ENCODE results near the gene ATP5PO.
A peak's percentile ranks its signal among the peaks of the same experiment; 100 is the strongest.
"Not testable (repeated sequence)": the region's sequence is repeated elsewhere in the genome, so short reads cannot be mapped to it uniquely, and the experiment has no call there.

The ATP5PO gene

DNA sequence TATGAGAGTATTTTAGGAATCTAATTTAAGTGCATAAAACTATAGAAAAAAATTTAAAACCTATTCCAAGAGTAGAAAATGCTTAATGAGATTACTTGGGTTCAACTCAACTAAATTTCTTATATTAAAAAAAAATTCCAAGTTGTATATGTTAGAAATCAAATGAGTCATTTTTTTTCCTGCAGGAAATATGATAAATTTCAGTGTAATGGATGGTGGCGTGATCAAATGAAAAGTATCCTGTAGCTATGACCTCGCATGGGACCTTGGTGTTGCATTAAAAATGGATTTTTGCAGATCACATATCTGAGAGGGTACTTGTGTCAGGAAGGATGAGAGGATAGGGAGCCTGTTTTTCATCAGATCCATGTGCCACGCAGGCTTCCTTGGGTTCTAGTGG lies 17.9 kb downstream of the ATP5PO start:
- DNase-seq, result no peak

DNA sequence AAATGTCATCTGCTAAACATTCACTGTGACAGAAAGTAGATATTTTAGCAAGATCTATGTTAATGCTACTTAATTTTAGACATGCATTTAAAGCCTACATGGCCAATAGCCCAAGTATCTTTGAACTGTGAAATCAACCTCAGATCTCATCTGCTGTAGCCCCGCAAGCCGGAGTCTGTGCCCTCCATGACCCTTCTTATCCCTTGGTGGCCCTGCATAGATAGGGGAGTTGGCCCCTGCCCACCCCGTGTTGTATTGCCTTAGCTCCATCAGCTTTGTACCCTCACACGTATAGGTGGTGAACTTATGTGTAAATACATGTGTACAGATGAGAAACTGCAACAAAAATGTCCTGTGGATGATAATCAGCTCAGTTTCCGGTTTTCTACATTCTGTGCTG lies 18.5 kb downstream of the ATP5PO start:
- DNase-seq, result no peak

DNA sequence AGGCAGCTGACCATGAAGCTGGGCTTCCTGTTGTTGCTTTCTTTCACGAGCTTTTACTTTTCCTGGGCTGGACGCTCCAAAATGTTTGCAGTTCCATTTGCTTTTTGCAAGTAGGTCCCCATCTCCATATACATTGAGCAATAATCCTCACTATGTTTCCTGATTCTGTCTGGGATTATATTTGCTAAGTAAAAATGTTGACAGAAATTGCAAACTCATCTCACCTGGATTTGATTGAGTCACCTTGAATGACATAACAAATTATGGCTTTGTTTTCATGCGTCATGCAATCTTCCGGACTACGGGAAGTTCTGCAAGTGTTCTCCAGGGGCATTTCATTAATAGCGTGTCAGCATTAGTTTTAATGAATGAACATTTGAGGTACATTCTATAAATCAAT lies 18.9 kb downstream of the ATP5PO start:
- DNase-seq, result no peak

DNA sequence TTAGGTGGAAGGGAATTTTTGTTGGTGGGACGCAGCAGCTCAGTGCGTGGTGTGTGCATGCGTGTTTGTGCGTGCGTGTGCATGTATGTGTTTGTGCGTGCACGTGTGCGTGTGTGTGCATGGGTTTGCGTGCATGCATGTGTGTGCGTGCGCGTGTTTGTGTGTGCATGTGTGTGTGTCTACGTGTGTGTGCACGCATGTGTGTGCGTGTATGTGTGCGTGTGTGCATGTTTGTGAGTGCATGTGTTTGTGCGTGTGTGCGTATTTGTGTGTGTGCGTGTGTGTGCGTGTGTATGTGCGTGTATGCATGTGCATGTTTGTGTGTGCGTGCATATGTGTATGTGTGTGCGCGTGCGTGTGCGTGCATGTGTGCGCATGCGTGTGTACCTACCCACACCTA lies 20.2 kb downstream of the ATP5PO start:
- no peak for DNase-seq

DNA sequence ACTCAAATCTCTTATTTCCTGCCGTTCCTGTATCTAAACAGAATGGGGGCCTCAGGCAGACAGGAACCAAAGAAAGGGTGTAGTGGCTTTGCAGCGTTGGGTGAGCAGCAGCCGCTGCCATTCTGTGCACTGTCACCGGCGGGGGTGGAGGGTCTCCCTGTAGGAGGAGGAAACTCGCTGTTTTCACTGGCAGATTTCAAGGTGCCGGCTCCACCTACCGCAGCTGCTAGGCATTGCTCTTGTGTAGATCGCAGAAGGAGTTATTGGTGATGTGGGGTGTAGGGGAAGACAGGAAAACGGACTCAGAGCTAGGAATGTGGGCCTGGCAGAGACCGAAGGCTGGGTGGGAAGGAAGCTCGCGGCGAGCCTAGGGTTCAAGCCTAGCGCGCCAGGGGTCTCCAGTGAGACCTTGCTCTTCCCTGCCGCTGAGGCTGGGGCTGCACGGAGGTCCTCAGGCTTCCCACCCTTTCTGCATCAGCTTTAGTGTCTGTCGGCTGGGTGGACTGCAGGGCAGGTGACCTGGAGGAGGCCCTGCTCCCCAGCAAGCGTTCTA lies 20.8 kb downstream of the ATP5PO start:
- peak; percentile 3 for DNase-seq

DNA sequence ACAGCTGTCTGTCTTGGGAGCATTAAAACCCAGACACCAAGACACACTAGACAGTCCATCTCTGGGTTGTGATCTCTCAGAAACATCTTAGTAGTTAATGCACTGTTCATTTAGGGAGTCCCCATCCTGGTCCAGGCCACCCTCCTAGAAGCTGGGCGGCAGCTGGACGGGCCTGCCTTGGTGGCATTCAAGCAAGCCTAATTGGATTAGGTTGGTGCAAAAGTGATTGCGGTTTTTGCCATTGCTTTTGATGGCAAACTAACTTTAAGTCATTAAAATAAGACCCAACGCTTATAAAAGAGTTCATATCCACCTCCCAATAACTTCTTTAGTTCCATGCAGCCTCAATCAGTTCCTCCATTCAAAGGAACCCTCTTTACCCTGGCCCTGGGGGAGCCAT lies 21.7 kb downstream of the ATP5PO start:
- no peak for DNase-seq

DNA sequence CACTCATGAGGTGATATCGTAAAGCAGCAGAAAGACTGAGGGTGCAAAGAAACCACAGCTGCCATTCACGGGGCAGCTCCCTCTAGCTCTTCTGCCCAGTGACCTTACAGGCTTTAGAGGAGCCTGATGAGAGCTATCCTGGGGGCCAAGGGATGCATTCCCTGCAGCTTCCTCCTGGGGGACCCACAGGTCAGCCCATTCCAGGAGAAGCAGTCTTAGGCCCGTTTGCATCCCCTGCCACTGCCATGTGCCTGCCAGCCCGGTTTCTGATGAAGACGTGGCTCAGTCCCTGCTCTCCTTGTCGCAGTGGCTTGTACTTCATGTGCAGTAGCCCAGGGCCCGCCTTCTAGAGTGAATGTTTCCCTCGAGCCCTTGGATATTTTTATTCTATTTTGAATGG lies 22.8 kb downstream of the ATP5PO start:
- DNase-seq, result no peak

DNA sequence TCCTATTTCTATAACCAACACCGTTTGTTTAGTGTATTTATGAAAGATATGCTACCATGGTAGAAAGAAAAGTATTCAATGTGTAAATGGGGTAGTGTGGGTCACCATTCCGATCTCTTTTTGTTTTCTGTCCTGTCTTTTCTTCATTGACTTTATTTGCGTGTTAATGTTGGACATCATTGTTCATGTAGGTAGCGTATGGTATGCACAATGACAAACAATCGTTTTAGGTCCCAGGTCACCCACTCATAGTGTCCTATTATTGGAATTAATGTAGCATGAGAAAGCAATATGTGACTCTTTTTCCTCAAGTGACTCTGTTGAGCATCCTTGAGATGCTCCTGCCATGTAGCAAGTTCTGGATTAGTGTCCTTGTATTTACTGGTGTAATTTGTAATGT lies 25.4 kb downstream of the ATP5PO start:
- no peak for DNase-seq

DNA sequence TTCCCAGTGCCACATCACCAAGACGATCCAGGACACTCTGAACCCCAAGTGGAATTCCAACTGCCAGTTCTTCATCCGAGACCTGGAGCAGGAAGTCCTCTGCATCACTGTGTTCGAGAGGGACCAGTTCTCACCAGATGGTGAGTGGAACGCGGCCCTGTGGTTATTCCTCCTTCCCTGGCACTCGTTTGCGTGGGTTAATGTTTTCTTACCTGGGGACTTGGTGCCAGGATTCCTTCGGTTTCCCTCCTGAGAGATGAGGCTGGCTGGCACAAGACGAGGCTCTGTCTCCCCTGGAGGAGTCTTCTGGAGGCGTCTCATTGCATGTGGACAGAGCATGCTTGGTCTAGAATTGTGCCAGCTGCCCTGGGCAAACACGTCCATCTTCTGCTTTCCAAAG lies 29.3 kb downstream of the ATP5PO start:
- DNase-seq, result no peak

DNA sequence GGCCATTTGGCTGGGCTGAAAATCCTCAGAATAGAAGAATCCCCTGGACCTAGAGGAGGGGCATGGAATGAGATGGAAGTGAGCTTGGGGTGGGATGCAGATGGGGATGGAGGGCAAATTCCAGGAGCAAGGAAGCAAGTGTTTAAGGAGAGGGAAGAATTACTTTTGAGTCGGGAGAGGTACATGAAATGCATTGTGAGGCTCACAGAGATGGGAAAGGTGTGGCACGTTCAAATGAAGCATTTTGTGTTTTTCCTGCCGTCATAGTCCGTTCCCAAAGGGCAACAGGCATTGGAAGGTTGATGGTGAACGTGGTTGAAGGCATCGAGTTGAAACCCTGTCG lies 30.5 kb downstream of the ATP5PO start:
- DNase-seq, result no peak

DNA sequence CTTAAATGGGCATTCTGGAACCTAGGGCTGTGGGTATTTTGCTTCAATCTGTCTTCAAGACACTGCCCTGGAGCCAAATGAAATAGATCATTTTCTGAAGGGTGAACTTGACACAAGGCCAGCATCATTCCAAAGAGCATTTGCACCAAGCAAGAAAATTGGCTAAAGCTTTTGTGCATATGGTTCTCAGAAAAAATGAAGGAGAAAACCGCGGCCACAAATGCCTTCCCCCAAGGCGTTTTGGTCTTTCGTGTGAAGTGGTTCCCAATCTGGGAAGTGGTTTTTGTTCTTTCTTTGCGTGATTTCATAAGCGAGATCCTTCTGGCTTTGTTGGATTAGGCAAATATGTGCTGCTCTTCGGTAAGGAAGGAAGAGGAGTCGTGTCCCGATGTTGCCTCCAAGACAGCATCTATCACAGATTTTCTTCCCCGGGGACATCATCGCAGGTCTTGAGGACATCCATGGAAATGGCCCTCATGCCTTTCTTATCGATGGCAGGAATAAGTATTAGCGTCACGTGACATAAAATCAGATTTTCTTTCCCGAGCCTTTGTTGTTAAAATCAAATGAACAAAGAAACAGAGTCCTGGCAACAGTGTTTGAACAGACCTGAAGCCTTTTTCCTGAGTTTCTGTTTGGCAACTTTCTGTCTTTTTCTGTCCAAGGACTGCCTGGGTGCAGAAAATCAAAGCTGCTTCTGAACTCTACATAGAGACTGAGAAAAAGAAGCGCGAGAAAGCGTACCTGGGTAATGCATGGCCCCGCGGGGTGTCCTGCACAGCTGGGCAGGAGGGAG lies 31.0 kb downstream of the ATP5PO start:
- DNase-seq, result no peak

DNA sequence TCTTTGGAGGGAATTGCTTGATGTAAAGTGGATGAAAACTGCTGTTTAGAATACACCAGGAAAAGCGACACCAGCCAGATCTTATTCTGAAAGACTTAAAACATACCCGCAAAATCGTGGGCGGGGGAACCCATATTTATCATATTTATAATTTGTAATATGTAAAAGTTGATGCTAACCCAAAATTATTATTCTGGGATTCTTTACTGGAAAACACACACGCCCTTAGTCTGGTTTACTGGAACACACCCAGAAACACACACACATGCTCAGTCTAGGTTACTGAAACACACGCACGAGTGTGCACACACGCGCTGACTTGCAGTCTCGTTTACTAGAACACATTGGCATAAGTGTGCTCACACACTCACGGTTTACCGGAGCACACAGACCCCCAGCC lies 32.5 kb downstream of the ATP5PO start:
- DNase-seq, result no peak

DNA sequence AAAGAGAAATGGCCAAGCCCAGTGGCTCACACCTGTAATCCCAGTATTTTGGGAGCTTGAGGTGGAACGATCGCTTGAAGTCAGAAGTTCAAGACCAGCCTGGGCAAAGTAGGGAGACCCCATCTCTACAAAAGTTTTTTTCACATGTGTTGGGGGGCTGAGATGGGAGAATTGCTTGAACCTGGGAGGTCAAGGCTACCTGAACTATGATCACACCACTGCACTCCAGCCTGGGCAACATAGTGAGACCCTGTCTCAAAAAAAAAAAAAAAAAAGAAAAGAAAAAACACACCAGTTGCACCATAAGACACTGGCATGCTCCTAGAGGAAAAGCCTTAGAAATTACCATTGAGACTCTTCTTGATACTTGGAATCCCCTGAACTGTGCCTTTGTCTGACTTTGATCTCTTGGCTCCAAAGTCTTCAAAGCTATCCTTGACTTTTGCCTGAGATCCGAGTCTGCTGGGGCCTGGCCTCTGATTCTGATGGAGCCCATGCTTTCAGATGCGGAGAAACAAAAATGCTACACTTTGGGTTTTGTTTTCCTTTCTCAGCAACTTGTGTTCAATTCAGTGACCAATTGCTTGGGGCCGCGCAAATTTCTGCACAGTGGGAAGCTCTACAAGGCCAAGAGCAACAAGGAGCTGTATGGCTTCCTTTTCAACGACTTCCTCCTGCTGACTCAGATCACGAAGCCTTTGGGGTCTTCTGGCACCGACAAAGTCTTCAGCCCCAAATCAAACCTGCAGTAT lies 33.7 kb downstream of the ATP5PO start:
- no peak for DNase-seq

DNA sequence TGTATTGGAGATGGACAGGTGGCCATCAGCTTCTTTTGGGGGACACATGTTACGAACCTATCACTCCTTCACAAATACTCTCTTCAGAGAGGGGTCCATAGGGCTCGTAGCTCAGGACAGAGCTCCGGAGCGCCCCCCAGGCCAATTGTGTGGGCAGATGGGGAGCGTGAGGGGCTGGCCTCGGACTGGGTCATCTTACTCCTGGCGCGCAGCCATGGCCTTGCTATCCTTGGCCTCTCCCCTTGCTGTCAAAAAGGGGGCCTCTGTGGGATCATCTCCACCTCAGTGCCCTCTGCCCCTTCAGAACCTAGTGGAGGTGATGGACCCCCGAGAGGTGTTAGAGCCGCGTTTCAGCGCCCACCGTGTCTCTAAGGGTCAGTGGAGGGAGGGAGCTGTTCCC lies 35.0 kb downstream of the ATP5PO start:
- no peak for DNase-seq

DNA sequence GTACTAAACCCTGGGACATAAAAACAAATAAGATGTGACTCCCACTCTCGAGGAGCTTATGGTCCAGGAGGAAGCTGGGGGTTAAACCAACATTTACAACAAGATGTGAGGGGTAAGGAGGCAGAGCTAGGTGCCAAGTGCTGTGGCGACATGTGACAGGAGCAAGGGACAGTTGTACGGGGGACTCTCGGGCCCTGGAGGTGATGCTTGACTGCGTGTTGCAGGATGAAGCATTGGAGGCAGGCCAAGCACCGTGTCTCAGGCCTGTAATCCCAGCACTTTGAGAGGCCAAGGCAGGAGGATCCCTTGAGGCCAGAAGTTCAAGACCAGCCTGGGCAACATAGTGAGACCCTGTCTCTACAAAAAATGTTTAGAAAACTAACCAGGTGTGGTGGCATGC lies 36.8 kb downstream of the ATP5PO start:
- DNase-seq, result no peak

DNA sequence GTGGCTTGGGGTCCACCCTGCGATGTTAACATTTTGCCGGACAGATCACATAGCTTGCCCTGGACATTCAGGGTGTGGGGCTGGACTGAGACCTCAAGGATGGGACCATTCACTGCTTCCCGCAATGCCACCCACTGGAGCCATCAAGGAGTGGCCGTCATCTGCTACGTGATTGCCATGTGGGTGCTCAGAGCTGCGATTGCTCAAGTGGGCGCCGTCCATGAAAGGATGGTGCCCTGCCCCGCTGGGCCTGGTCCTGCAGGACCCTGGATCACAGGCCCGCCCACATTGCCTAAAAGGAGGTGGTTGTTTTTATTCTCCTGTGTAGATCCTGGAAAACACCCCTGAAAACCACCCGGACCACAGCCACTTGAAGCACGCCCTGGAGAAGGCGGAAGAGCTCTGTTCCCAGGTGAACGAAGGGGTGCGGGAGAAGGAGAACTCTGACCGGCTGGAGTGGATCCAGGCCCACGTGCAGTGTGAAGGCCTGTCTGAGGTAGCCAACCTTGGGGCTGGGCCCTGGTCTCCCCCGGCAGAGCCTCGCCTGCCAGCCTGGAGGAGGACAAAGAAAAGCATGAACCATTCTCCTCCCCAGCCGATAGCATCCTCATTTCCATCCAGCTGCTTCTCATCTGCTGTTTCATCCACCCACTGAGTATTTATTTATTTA lies 40.4 kb downstream of the ATP5PO start:
- DNase-seq, result no peak

DNA sequence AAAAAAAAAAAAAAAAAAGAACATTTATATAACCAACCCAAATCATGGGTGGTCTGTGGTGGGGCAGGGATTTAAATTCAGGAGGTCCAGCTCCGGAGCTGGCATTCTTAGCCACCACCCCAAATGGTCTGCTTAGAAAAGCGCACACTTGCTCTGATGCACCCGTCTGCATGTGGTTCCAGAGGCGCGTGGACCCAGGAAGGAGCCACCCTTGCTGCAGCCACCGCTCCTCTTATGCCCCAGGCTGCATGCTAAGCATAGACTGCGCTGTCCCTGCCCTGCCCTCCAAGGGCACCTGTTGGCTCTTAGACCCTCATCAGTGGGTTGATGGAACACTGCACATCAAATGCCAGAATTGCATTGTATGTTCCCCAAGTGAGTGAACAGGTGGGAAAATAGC lies 41.4 kb downstream of the ATP5PO start:
- no peak for DNase-seq

DNA sequence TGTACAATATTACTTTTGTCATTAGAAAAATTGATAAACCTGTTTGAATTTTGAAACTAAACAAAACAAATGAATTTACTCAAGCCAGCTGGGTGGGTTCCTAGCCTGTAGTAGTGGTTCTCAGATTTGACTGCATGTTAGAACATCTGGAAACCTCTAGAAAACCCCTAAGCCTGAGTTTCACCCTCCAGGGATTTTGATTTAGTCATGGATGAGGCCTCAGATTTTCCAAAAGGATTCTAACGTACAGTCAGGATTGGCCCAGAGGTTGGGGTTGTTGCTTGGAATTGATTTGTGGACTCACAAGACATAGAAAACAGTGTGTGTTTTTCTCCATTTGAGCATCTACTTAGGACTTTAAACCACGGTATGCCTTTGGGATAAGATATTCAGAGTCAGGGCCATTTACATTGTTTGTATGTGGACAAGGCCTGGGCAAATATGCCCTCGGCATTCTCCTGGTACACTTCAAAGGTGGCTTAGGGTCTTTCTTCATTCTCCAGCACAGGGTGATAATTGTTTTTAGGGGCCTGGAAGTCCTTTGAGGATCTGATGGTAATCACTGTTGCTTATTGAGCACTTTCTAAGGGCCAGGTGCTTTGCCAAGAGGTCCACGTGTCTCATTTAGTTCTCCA lies 42.6 kb downstream of the ATP5PO start:
- no peak for DNase-seq

DNA sequence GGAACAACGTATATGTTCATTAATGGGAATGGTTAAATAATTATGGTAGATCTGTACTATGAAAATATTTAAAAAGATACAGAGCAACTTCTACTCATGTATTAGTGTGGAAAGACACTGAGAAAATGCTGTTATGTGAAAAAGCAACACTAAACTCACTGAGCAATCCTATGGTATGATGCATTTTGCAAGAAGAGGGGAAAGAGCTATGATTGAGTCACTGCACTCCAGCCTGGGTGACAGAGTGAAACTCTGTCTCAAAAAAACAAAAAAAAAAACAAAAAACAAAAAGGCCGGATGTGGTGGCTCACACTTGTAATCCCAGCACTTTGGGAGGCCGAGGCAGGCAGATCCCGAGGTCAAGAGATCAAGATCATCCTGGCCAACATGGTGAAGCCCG lies 44.4 kb downstream of the ATP5PO start:
- DNase-seq, result no peak

DNA sequence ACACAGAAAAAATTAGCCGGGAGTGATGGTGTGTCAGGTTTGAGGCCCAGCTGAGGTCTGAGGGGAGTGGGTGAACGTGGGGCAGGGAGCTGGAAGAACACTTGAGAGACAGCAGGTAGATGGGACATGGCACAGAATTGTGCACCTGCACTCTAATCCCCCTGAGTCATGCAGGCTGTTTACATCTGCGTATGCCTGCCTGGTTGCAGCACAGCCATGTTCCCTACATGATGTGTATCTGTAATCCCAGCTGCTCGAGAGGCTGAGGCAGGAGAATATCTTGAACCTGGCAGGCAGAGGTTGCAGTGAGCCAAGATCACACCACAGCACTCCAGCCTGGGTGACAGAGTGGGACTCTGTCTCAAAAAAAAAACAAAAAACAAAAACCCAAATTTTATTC lies 44.8 kb downstream of the ATP5PO start:
- no peak for DNase-seq

DNA sequence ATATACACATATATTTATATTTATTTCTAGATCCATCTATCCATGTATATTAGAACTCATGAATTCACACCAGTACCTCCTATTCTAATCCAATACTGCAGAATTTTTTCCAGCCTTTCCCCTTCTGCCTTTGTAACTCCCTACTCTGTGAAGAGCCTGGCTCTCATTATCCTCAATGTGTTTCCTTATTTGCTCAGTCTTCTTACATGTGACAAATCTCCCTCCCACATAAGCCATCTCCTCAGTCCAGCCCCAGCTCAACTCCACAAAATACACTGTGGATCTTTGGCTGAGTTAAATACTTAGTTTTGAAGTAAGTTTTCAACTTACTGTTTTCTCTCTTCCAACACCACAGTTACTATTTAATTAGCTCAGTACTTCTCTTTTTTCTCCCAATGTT lies 45.7 kb downstream of the ATP5PO start:
- no peak for DNase-seq

DNA sequence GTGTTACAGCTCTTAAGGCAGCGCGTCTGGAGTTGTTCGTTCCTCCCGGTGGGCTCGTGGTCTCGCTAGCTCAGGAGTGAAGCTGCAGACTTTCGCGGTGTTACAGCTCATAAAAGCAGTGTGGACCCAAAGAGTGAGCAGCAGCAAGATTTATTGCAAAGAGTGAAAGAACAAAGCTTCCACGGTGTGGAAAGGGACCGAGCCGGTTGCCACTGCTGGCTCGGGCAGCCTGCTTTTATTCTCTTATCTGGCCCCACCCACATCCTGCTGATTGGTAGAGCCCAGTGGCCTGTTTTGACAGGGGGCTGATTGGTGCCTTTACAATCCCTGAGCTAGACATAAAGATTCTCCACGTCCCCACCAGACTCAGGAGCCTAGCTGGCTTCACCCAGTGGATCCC lies 47.7 kb downstream of the ATP5PO start:
- not testable (repeated sequence) for DNase-seq

DNA sequence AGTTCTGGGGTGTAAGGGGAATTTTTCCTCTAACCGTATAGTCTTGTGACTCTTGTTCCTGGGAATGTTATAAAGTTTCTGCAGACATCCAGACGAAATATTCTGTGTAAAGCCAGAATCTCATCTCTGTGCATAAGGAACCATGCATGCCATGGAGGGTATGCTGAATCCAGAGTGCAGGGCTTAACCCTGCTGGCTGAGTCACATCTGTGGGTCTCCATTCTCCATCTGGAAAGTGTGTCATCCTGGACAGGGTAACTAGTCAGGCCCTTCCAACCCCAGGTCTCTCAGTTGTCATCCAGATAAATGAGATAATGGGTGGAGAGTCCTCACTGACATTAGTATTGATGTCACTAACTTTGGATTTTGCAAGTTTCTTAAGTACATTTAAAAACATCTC lies 48.8 kb downstream of the ATP5PO start:
- no peak for DNase-seq
